ENCODE data around the gene ZNF396. TPM values are rescaled to one million over a fixed set of nuclear protein-coding genes. Genes with fewer than 3 reads are reported as not detected.

The ZNF396 gene
- total RNA-seq, 1 donor from 2014 or later: 1.4 TPM

GRCh38 chr18:35322486-35323458, 54.4 kb downstream of the ZNF396 start:
- Mint-ChIP-seq H3K9me3 (ENCODE audit: unreplicated experiment) (peaks cover 5% of the 10 kb centered on the region), H3K4me1 (ENCODE audit: low read depth, unreplicated experiment) (peaks cover 6% of the 10 kb centered on the region), H3K27ac (ENCODE audit: unreplicated experiment) (peak overlapping the region; percentile 3), H3K4me3 (ENCODE audit: unreplicated experiment) (no peak overlapping the region), H3K36me3 (ENCODE audit: low read depth, unreplicated experiment) (no peaks in the 10 kb centered on the region), H3K27me3 (ENCODE audit: low read depth, unreplicated experiment) (no peaks in the 10 kb centered on the region)
- DNase-seq (ENCODE audit: low read depth): no peak
- H3K27ac ChIP-seq (ENCODE audit: low read depth, low read length): no peak overlapping the region
- no peaks in the 10 kb centered on the region for H3K27me3 ChIP-seq (ENCODE audit: insufficient read depth, low read length)
- no peak overlapping the region for H3K4me2 ChIP-seq (ENCODE audit: low read length)
- H3K4me3 ChIP-seq (ENCODE audit: insufficient read depth, low read depth, low read length): no peak overlapping the region
- no peak for TF ChIP-seq CTCF (IDR thresholded peaks at IDR 0.05; ENCODE audit: insufficient read depth, low read depth, low read length)
- no peak for TF ChIP-seq EZH2 (IDR thresholded peaks at IDR 0.05; ENCODE audit: insufficient read depth, low read length)
- no peaks in the 10 kb centered on the region for H3K36me3 ChIP-seq (ENCODE audit: insufficient read depth, low read length)
- H3K9ac ChIP-seq (ENCODE audit: low read length): no peak overlapping the region
- H3K9me3 ChIP-seq (ENCODE audit: insufficient read depth, low read depth, low read length): no peaks in the 10 kb centered on the region
- H2AFZ ChIP-seq (ENCODE audit: low read depth, low read length): no peak overlapping the region
- H4K20me1 ChIP-seq (ENCODE audit: insufficient read depth, low read length): no peaks in the 10 kb centered on the region
- no peak for FAIRE-seq
- no peaks in the 10 kb centered on the region for H3K79me2 ChIP-seq (ENCODE audit: insufficient read depth, low read length)
- H3K4me1 ChIP-seq (ENCODE audit: insufficient read depth, low read length): no peaks in the 10 kb centered on the region

Other genes starting within 250 kb of the ZNF396 start
- gene ZNF397, start 136.3 kb downstream of the ZNF396 start, total RNA-seq: 7.9 and 8.0 TPM in 2 replicates
- 19.0 and 20.4 TPM in 2 replicates for gene ZSCAN30, start 87.1 kb downstream of the ZNF396 start, total RNA-seq
- 55.5 and 55.6 TPM in 2 replicates for gene ZNF24, start 32.9 kb downstream of the ZNF396 start, total RNA-seq
- gene INO80C, start 120.6 kb upstream of the ZNF396 start, total RNA-seq: 21.1 and 24.6 TPM in 2 replicates
- 124 and 127 TPM in 2 replicates for gene GALNT1, start 204.4 kb upstream of the ZNF396 start, total RNA-seq